IMR-90 (cell line): ENCODE data around the gene DDIAS. TPM values are rescaled to one million over a fixed set of nuclear protein-coding genes. Genes with fewer than 3 reads are reported as not detected.

Experiments used
- BHLHE40 ChIP-seq: fragments of 150-350 bp; IDR thresholded peaks from 2 replicates; pipeline ENCODE4 v1.6.1; 2016; ENCODE audit warnings: mild to moderate bottlenecking, low read depth, low read length
- CTCF ChIP-seq: conservative IDR thresholded peaks from 2 replicates; pipeline ENCODE4 v1.5.1; 2012; ENCODE audit warnings: mild to moderate bottlenecking, low read depth, low read length, improper control_type of control experiment
- MAFK ChIP-seq: IDR thresholded peaks from 2 replicates; pipeline ENCODE4 v1.6.1; 2012; ENCODE audit warnings: low read depth, low read length, improper control_type of control experiment
- MXI1 ChIP-seq: IDR thresholded peaks from 2 replicates; pipeline ENCODE4 v1.6.1; 2012; ENCODE audit warnings: low read depth, mild to moderate bottlenecking, low read length, moderate library complexity, borderline replicate concordance
- POLR2A ChIP-seq: IDR thresholded peaks from 2 replicates; pipeline ENCODE4 v1.6.1; 2012; ENCODE audit warnings: mild to moderate bottlenecking, low read depth, low read length
- RAD21 ChIP-seq: IDR thresholded peaks from 2 replicates; pipeline ENCODE4 v1.6.1; 2012; ENCODE audit warnings: low read length, improper control_type of control experiment
- RFX5 ChIP-seq: IDR thresholded peaks from 2 replicates; pipeline ENCODE4 v1.8.0; 2012; ENCODE audit warnings: low read depth, mild to moderate bottlenecking, low read length, moderate library complexity
- USF2 ChIP-seq: fragments of 150-350 bp; IDR thresholded peaks from 2 replicates; pipeline ENCODE4 v1.6.1; 2017; ENCODE audit warnings: mild to moderate bottlenecking, antibody characterized with exemption, low read length, low read depth
- polyA plus RNA-seq, 3 experiments: library from polyadenylated mRNA; depleted of rRNA; stranded (reverse); fragments of >200 nt; gene quantifications; 2 replicates each; pipeline ENCODE4 v1.2.3, GENCODE V29; 2012; ENCODE audit warnings: low replicate concordance in 1 of 3
- total RNA-seq: library from RNA; depleted of rRNA; stranded (reverse); fragments of >200 nt; gene quantifications from 2 replicates; pipeline ENCODE4 v1.2.3, GENCODE V29; 2012

Gene DDIAS
- total and polyA plus RNA-seq, 2 of the 4 experiments (the other 2 are of a cell fraction) = 4.3 to 15.8 TPM

- TF ChIP-seq CTCF = no peak
- TF ChIP-seq USF2 = no peak
- no peak for TF ChIP-seq MAFK
- TF ChIP-seq RFX5 = no peak
- peak; percentile 100 for TF ChIP-seq MXI1
- no peak for TF ChIP-seq RAD21
- peak; percentile 99 for TF ChIP-seq BHLHE40
- TF ChIP-seq POLR2A = no peak
These were observed at the start of gene DDIAS (continued) for GRCh38 chr11:82901165-82901921.
